GM04504 (cell line): ENCODE measurements around the gene KIF1C.
"Not testable (repeated sequence)": the region's sequence is repeated elsewhere in the genome, so short reads cannot be mapped to it uniquely, and the experiment has no call there.

Experiments
- DNase-seq: peaks from one replicate; pipeline ENCODE4 v3.0.0-alpha.2; 2012; ENCODE audit warnings: low read depth

The KIF1C gene

DNA sequence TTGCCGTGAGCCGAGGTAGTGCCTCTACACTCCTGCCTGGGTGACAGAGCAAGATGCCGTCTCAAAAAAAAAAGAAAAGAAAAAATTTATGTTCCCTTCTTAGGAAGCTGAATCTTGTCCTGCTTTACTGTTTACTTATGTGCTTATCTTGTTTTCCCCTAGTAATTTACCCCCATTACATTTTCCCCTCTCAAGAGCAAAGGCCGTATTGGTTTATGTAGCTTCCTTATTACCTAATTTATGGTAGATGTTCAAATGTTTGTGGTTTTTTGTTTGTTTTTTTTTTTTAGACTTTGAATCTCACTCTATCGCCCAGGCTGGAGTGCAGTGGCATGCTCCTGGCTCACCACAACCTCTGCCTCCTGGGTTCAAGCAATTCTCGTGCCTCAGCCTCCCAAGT is 47.7 kb downstream of the KIF1C start:
- no peak for DNase-seq

- no peak for DNase-seq
These were observed 49.7 kb downstream of the KIF1C start for GRCh38 chr17:5047446-5047845.

- no peak for DNase-seq
These were observed 51.6 kb downstream of the KIF1C start for GRCh38 chr17:5049314-5049841.

- DNase-seq = no peak
These were observed 52.5 kb downstream of the KIF1C start for GRCh38 chr17:5050278-5050677.

GRCh38 chr17:5055543-5055942 is 57.8 kb downstream of the KIF1C start:
- DNase-seq = no peak

DNA sequence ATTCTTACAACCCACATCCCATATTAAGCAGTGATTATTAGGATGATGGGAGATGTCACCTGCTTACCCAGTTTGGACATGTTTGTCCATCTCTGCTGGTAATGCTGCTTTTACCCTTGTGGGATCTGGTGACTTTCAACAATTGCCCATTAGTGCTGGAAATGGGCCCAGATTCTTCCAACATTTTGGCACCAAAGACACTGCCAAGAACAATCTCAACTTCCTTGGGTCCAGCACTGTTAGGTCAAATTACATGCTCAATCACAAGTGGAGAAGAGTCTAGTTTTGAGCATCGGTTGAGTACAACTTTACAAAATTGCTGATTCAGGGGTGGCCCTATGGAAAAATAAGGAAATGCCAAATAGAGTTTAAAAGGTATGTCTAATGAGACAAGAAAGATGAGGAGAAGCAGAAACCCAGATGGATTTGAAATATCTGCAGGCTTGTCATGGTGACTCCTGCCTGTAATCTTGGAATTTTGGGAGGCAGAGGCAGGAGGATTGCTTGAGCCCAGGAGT is 67.5 kb downstream of the KIF1C start:
- no peak for DNase-seq

- DNase-seq = no peak
These were observed 70.5 kb downstream of the KIF1C start for GRCh38 chr17:5068236-5068635.

DNA sequence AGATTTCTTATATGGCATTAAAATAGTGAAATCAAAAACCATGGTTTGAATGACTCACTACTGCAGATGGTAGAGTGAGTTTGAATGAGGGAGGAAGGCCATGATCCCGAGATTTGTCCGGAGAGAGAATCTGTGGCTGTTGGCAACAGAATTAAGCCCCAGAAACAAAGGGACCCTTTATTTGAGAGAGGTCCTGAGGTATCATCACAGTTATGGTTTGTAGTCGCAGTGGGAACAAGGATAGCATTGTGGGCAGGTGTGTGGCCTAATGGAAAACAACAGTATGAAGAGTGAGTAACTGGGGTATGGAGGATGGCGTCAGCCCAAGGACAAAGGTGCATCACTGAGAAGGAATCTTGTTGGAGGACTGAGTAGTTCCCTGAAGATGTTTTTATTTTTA is 72.0 kb downstream of the KIF1C start:
- no peak for DNase-seq

- DNase-seq = not testable (repeated sequence)
These were observed 77.7 kb downstream of the KIF1C start for GRCh38 chr17:5075472-5075871.

DNA sequence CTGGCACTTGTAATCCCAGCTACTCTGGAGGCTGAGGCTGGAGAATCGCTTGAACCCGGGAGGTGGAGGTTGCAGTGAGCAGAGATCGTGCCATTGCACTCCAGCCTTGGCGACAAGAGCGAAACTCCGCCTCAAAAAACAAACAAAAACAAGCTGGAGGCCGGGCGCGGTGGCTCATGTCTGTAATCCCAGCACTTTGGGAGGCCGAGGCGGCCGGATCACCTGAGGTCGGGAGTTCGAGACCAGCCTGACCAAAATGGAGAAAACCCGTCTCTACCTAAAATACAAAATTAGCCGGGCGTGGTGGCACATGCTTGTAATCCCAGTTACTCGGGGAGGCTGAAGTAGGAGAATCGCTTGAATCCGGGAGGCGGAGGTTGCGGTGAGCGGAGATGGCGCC is 79.5 kb downstream of the KIF1C start:
- not testable (repeated sequence) for DNase-seq

GRCh38 chr17:5077781-5078105 is 80.0 kb downstream of the KIF1C start:
- no peak for DNase-seq
